H1 (cell line): Measurements from ENCODE around the gene PPAT. TPM values are rescaled to one million over a fixed set of nuclear protein-coding genes. Genes with fewer than 3 reads are reported as not detected.

ENCODE experiments used
- CTCF ChIA-PET: fragments of 300-600 bp; sonication (Branson Sonifier 250); formaldehyde crosslinking; loops from one replicate; lab custom pipeline; 2021; ENCODE audit not compliant: partially characterized antibody; lab: Charles Lee
- POLR2A ChIA-PET: fragments of 300-600 bp; sonication (Branson Sonifier 250); formaldehyde crosslinking; loops from one replicate; lab custom pipeline; 2021; ENCODE audit warnings: inconsistent platforms; ENCODE audit not compliant: partially characterized antibody; lab: Charles Lee
- DNase-seq, 2 experiments: peaks; one replicate each; pipeline versions ENCODE4 v3.0.0 to v3.0.0-alpha.2; 2010 to 2022; ENCODE audit warnings: low spot score in 2 of 2, low read depth in 1 of 2, mixed read lengths in 1 of 2
- FAIRE-seq: peaks from 2 replicates; lab custom pipeline; 2011; peaks lifted over from hg19 to GRCh38; lab: Jason Lieb, UNC
- H2AFZ ChIP-seq: 2 replicates; pipeline ENCODE4 v1.8.1; 2012; ENCODE audit warnings: low read length, inconsistent platforms
- H2AK5ac ChIP-seq: 2 replicates; pipeline ENCODE4 v1.6.1; 2013; ENCODE audit warnings: low read depth, low read length
- H2BK120ac ChIP-seq: replicated peaks from 2 replicates; pipeline ENCODE3; 2013; ENCODE audit warnings: low read depth, low read length, inconsistent platforms
- H2BK12ac ChIP-seq: 2 replicates; pipeline ENCODE4 v1.6.1; 2013; ENCODE audit warnings: low read depth, low read length
- H2BK15ac ChIP-seq: 2 replicates; pipeline ENCODE4 v1.6.1; 2013; ENCODE audit warnings: low read length
- H2BK20ac ChIP-seq: 2 replicates; pipeline ENCODE4 v1.6.1; 2013; ENCODE audit warnings: low read length
- H2BK5ac ChIP-seq: 2 replicates; pipeline ENCODE4 v1.6.1; 2013; ENCODE audit warnings: low read depth, low read length
- H3K14ac ChIP-seq: 2 replicates; pipeline ENCODE4 v1.6.1; 2013; ENCODE audit warnings: inconsistent platforms; ENCODE audit not compliant: insufficient read length
- H3K18ac ChIP-seq: 2 replicates; pipeline ENCODE4 v1.6.1; 2013; ENCODE audit warnings: low read length; ENCODE audit errors: extremely low read depth
- H3K23ac ChIP-seq: 2 replicates; pipeline ENCODE4 v1.6.1; 2013; ENCODE audit warnings: inconsistent platforms; ENCODE audit not compliant: insufficient read length
- H3K23me2 ChIP-seq: 2 replicates; pipeline ENCODE4 v1.6.1; 2013; ENCODE audit warnings: low read depth, low read length
- H3K27ac ChIP-seq: 2 replicates; pipeline ENCODE4 v1.6.1; 2011; ENCODE audit warnings: low read depth, low read length, inconsistent platforms
- H3K27me3 ChIP-seq, 4 experiments: replicated peaks in 1 of 4; 1 replicate in 1 of 4; 2 replicates in 3 of 4; pipeline versions ENCODE4 v1.6.1 to v1.8.1; 2011 to 2013; ENCODE audit warnings: low read length in 3 of 4, mild to moderate bottlenecking in 3 of 4, inconsistent platforms in 2 of 4, mixed read lengths in 2 of 4, moderate library complexity in 1 of 4; ENCODE audit not compliant: control insufficient read depth in 3 of 4, insufficient read depth in 3 of 4; ENCODE audit errors: extremely low read depth in 1 of 4
- H3K36me3 ChIP-seq, 4 experiments: 2 replicates each; pipeline versions ENCODE4 v1.6.1 to v1.8.1; 2011 to 2013; ENCODE audit warnings: mild to moderate bottlenecking in 4 of 4, low read length in 3 of 4, moderate library complexity in 2 of 4, control low read depth in 1 of 4, inconsistent platforms in 1 of 4; ENCODE audit not compliant: insufficient read depth in 4 of 4, control insufficient read depth in 2 of 4
- H3K4ac ChIP-seq: replicated peaks from 2 replicates; pipeline ENCODE3; 2013; ENCODE audit warnings: low read length, low read depth, mixed read lengths, inconsistent platforms; ENCODE audit not compliant: insufficient read length
- H3K4me1 ChIP-seq, 4 experiments: replicated peaks in 1 of 4; 1 replicate in 1 of 4; 2 replicates in 3 of 4; pipeline versions ENCODE4 v1.6.1 to v1.8.1; 2011 to 2013; ENCODE audit warnings: low read length in 3 of 4, inconsistent platforms in 2 of 4, mixed read lengths in 1 of 4; ENCODE audit not compliant: insufficient read depth in 4 of 4, control insufficient read depth in 3 of 4
- H3K4me2 ChIP-seq, 2 experiments: 2 replicates each; pipeline versions ENCODE4 v1.6.1 to v1.8.1; 2011 to 2013; ENCODE audit warnings: low read depth in 2 of 2, low read length in 2 of 2, control low read depth in 1 of 2, inconsistent platforms in 1 of 2, mild to moderate bottlenecking in 1 of 2; ENCODE audit not compliant: insufficient read depth in 1 of 2
- H3K4me3 ChIP-seq, 4 experiments: fragments of 200-600, 300-600 bp in 1 of 4; sonication (generic), shearing (Covaris generic), sonication (Bioruptor Twin) in 1 of 4; 2 replicates each; pipeline versions ENCODE4 v1.5.1 to v1.8.1; 2011 to 2016; ENCODE audit warnings: low read length in 4 of 4, low read depth in 3 of 4, control low read depth in 2 of 4, inconsistent platforms in 2 of 4, mild to moderate bottlenecking in 2 of 4, mixed read lengths in 1 of 4, moderate library complexity in 1 of 4; ENCODE audit not compliant: insufficient read depth in 2 of 4; ENCODE audit errors: extremely low read depth in 1 of 4
- H3K56ac ChIP-seq: replicated peaks from 2 replicates; pipeline ENCODE3; 2013; ENCODE audit warnings: low read depth, mild to moderate bottlenecking, mixed read lengths, low read length, inconsistent platforms; ENCODE audit not compliant: insufficient read length
- H3K79me1 ChIP-seq: 2 replicates; pipeline ENCODE4 v1.6.1; 2013; ENCODE audit warnings: low read depth, low read length, control low read depth
- H3K79me2 ChIP-seq, 2 experiments: 2 replicates each; pipeline versions ENCODE4 v1.6.1 to v1.8.1; 2012 to 2013; ENCODE audit warnings: low read length in 2 of 2, mild to moderate bottlenecking in 2 of 2, inconsistent platforms in 1 of 2; ENCODE audit not compliant: insufficient read depth in 2 of 2, control insufficient read depth in 1 of 2
- H3K9ac ChIP-seq, 4 experiments: replicated peaks in 1 of 4; 1 replicate in 1 of 4; 2 replicates in 3 of 4; pipeline versions ENCODE4 v1.6.1 to v1.8.1; 2011 to 2013; ENCODE audit warnings: low read depth in 3 of 4, low read length in 3 of 4, control low read depth in 2 of 4, mild to moderate bottlenecking in 2 of 4, moderate library complexity in 2 of 4, inconsistent platforms in 1 of 4; ENCODE audit errors: extremely low read depth in 1 of 4
- H3K9me3 ChIP-seq, 2 experiments: 2 replicates each; pipeline versions ENCODE4 v1.6.1 to v1.8.1; 2012 to 2013; ENCODE audit warnings: mild to moderate bottlenecking in 2 of 2, moderate library complexity in 2 of 2, control low read depth in 1 of 2, inconsistent platforms in 1 of 2, low read depth in 1 of 2, low read length in 1 of 2, mixed read lengths in 1 of 2; ENCODE audit not compliant: insufficient read depth in 2 of 2
- H4K20me1 ChIP-seq, 2 experiments: replicated peaks in 1 of 2; 2 replicates each; pipeline versions ENCODE3 to v1.8.1; 2011 to 2013; ENCODE audit warnings: inconsistent platforms in 2 of 2, low read length in 2 of 2, mild to moderate bottlenecking in 1 of 2; ENCODE audit not compliant: insufficient read depth in 2 of 2, control insufficient read depth in 1 of 2
- H4K5ac ChIP-seq: 2 replicates; pipeline ENCODE4 v1.6.1; 2013; ENCODE audit warnings: low read length, low read depth, mixed read lengths, inconsistent platforms; ENCODE audit not compliant: insufficient read length
- H4K8ac ChIP-seq: 2 replicates; pipeline ENCODE4 v1.8.0; 2013; ENCODE audit warnings: mild to moderate bottlenecking, moderate library complexity, low read length, inconsistent platforms; ENCODE audit not compliant: insufficient read depth; ENCODE audit errors: extremely low read depth
- H4K91ac ChIP-seq: replicated peaks from 2 replicates; pipeline ENCODE3; 2013; ENCODE audit warnings: low read length, mixed read lengths, inconsistent platforms; ENCODE audit not compliant: insufficient read length
- CTBP2 ChIP-seq: IDR thresholded peaks from 2 replicates; pipeline ENCODE4 v1.7.0; 2011; ENCODE audit warnings: borderline replicate concordance, mild to moderate bottlenecking, moderate library complexity, mixed read lengths, low read length; ENCODE audit not compliant: insufficient read depth, insufficient read length
- NRF1 ChIP-seq: IDR thresholded peaks from 2 replicates; pipeline ENCODE4 v1.6.1; 2011; ENCODE audit warnings: mild to moderate bottlenecking, low read depth, low read length, improper control_type of control experiment
- PHF8 ChIP-seq: fragments of 200-600 bp; sonication (generic); conservative IDR thresholded peaks from 2 replicates; pipeline ENCODE4 v1.7.1; 2012; ENCODE audit warnings: low read depth, mild to moderate bottlenecking, inconsistent platforms, low read length, moderate library complexity
- RAD21 ChIP-seq, 2 experiments: IDR thresholded peaks in 1 of 2; conservative IDR thresholded peaks in 1 of 2; 2 replicates each; pipeline ENCODE4 v1.6.1; 2011; ENCODE audit warnings: low read depth in 2 of 2, low read length in 2 of 2, improper control_type of control experiment in 1 of 2, inconsistent platforms in 1 of 2, mild to moderate bottlenecking in 1 of 2, moderate library complexity in 1 of 2
- WGBS, 2 experiments: shearing (Covaris generic) in 1 of 2; methylation state at CpG; one replicate each; pipeline versions ENCODE4 v1.1.6 to v1.1.7; 2013 to 2015; ENCODE audit warnings: low lambda C conversion rate in 2 of 2, mixed read lengths in 2 of 2, inconsistent platforms in 1 of 2, low coverage in 1 of 2, missing lambda C conversion rate in 1 of 2; ENCODE audit not compliant: insufficient replicate concordance in 2 of 2, insufficient coverage in 1 of 2, insufficient read length in 1 of 2; ENCODE audit errors: extremely low coverage in 1 of 2, missing lambda C conversion rate in 1 of 2; 5-methylcytosine and 5-hydroxymethylcytosine counted together
- polyA plus RNA-seq, 7 experiments: library from polyadenylated mRNA; depleted of rRNA in 3 of 7; stranded (reverse) in 5 of 7; unstranded in 2 of 7; fragments of >200 nt in 5 of 7; fragments of 200-250 nt in 2 of 7; gene quantifications; 1 replicate in 5 of 7; 2 replicates in 1 of 7; 4 replicates in 1 of 7; pipeline versions ENCODE4 v1.2.1 to v1.2.3, GENCODE V29; 2011 to 2013; ENCODE audit warnings: missing spikeins in 2 of 7, mixed read lengths in 2 of 7
- total RNA-seq: library from RNA; stranded (reverse); fragmentation: NEBNext Ultra II Directional; extraction: Animal tissue kit (Norgen Biotek cat#: 25700); gene quantifications from 2 replicates; pipeline ENCODE4 v1.2.1, GENCODE V29; 2021

Gene PPAT
- total and polyA plus RNA-seq, 2 of the 8 experiments (the other 6 are each of a cell fraction or from before 2014, with no cell fraction given), result 24.5 to 104 TPM

GRCh38 chr4:56375458-56375857 is 60.0 kb downstream of the PPAT start:
- Histone ChIP-seq H3K9me3 (no peaks in the 10 kb centered on the region), H3K14ac (no peak overlapping the region), H3K4me3 (no peak overlapping the region), H2BK5ac (no peak overlapping the region), H2BK120ac (no peak overlapping the region), H2BK20ac (no peak overlapping the region), H4K20me1 (no peaks in the 10 kb centered on the region), H3K9ac (no peak overlapping the region), H3K23me2 (no peaks in the 10 kb centered on the region), H3K4me1 (no peaks in the 10 kb centered on the region), H3K79me2 (no peaks in the 10 kb centered on the region), H3K27me3 (no peaks in the 10 kb centered on the region), H3K4ac (no peak overlapping the region), H2AK5ac (no peak overlapping the region), H3K56ac (no peak overlapping the region), H3K4me2 (no peak overlapping the region), H3K23ac (no peak overlapping the region), H3K36me3 (peaks cover 0 to 18% (median 0%) of the 10 kb centered on the region in 4 experiments; a peak in 3 of 8 replicates), H2BK12ac (no peak overlapping the region), H3K18ac (no peak overlapping the region), H2AFZ (no peak overlapping the region), H4K8ac (no peak overlapping the region), H3K27ac (no peak overlapping the region), H4K5ac (no peak overlapping the region), H3K79me1 (no peaks in the 10 kb centered on the region; the same call in 1 of the 2 replicates), H2BK15ac (no peak overlapping the region), H4K91ac (no peak overlapping the region)
- WGBS, 2 experiments, result 100% methylated on average over 2 of the region's 2 CpGs; no CpG with 5 or more reads in 1 of the 2 experiments
- ChIA-PET CTCF (interaction anchor here (0.7 kb wide), 1 partner anchor 35 kb away, joined by 3 read pairs; no protein-coding TSS in a partner anchor), POLR2A (interaction anchor here (0.7 to 4.8 kb wide), 3 partner anchors 12 to 60 kb away, joined by 3 to 24 read pairs (median 8); partner anchors contain the start of genes AASDH, PAICS and PPAT)
- FAIRE-seq, result no peak
- TF ChIP-seq RAD21 (IDR thresholded peaks at IDR 0.05 in 1 of 2, conservative IDR thresholded peaks at IDR 0.05 in 1 of 2; ENCODE audit: low read depth in 2 of 2, low read length in 2 of 2) (no peak), PHF8 (no peak), CTBP2 (no peak), NRF1 (no peak)
- DNase-seq, result no peak
